GM19023 (cell line): ENCODE data around the gene USP1.

Source experiments
- ATAC-seq: cut with Tn5 transposase; IDR thresholded peaks from one replicate; pipeline ENCODE4 v1.9.1; 2021; ENCODE audit warnings: mild to moderate bottlenecking, moderate library complexity; ENCODE audit not compliant: unreplicated experiment

USP1 gene, protein sequence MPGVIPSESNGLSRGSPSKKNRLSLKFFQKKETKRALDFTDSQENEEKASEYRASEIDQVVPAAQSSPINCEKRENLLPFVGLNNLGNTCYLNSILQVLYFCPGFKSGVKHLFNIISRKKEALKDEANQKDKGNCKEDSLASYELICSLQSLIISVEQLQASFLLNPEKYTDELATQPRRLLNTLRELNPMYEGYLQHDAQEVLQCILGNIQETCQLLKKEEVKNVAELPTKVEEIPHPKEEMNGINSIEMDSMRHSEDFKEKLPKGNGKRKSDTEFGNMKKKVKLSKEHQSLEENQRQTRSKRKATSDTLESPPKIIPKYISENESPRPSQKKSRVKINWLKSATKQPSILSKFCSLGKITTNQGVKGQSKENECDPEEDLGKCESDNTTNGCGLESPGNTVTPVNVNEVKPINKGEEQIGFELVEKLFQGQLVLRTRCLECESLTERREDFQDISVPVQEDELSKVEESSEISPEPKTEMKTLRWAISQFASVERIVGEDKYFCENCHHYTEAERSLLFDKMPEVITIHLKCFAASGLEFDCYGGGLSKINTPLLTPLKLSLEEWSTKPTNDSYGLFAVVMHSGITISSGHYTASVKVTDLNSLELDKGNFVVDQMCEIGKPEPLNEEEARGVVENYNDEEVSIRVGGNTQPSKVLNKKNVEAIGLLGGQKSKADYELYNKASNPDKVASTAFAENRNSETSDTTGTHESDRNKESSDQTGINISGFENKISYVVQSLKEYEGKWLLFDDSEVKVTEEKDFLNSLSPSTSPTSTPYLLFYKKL

DNA sequence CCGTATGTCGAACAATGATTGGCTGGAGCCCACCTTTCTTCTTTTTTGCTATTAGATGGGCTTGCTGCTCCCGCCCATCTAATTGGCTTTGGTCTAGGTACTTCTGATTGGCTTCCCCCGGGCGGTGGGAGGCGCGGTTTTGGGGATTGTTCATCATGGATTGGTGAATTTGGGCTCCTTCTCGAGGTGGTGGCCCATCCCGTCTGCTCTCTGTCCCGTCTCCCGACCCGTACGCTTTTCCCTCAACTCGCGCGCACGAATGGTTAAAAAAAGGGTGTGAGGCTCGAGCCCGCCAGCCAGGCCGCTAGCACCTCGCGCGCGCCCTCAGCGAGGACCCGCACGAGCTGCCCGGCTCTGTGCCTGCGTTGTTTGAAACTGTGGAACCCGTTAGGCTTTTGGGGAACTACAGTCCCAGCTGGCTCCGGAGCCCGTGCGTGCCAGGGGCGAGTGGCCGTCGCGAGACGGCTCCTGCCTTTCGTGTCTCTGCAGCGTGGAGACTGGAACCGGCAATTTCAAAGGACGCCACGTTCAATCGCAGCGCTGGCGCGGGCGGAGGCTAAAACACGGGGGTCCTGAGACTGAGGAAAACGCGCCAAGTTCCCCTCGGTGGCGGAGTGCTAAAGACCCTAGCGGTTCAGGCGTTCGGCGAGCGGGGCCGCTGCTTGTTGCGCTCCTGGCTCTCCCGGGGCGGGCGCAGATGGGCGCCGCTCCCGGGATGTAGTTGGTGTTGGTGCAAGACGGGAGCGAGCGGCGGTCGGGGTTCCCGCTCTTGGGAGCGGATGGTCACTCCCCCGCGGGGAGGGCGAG lies at the start of gene USP1:
Gene USP1 (plus strand): TSS at position 584 of the 807 bp plus-strand sequence. CDS start 2,819 bp downstream, outside the sequence.
- peak; percentile 74 for ATAC-seq

- no peak for ATAC-seq
Measured at GRCh38 chr1:62389531-62389930, 47.3 kb upstream of the USP1 start.

GRCh38 chr1:62390071-62390470 lies 46.8 kb upstream of the USP1 start:
- ATAC-seq, result no peak

GRCh38 chr1:62391369-62391971 lies 45.4 kb upstream of the USP1 start:
- ATAC-seq, result no peak

DNA sequence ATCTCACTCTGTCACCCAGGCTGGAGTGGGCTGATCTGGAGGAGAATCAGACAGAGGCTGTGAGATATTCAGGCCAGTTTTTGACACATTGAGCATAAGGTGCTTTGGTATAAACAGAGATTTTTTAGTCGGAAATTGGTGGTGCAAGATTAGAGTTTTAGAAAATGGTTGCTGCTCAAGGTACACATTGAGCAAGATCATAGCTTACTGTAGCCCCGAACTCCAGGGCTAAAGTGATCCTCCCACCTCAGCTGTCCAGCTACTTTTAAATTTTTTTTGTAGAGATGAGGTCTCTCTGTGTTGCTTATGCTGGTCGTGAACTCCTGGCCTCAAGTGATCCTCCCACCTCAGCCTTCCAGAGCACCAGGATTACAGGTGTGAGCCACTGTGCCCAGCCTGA lies 43.9 kb upstream of the USP1 start:
- no peak for ATAC-seq

DNA sequence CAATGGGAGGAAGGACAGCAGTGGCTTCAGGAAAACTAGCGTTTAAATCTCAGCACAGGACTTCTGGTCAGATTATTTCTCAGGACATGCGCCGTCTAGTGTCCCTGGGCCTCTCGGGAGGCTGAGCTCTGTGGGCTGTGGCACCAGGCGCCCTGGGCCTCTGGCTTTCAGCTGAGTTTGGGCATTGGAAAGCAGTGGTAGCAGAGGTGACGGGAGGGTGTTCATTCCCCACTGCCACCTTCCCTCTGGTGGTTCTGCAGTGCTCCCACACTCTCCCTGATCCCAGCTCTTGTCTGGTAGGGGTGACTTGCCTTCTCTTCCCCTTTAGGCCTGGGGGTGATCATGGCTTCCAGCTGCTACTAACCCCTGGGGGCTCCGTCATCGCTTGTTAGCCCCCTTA lies 42.2 kb upstream of the USP1 start:
- no peak for ATAC-seq

DNA sequence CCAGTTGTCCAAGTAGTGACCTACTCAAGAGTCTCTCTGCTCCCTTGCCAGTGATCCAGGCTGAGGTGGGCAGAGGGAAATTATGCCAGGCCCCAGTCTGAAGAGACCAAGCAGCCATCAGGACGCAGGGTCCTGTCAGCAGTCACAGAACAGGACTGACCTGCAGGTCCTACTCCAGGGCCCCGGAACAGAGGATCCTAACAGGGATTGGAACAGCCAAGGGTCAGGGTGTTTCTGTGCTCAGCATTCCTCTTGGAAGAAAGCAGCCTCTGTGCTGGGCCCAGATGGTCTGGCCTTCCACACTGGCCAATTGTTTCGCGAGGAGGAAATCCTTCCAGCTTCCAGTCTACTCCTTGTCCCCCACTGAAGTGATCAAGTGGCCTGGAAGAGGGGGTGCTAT lies 41.6 kb upstream of the USP1 start:
- no peak for ATAC-seq

- no peak for ATAC-seq
Measured at GRCh38 chr1:62396871-62397270, 40.0 kb upstream of the USP1 start.

DNA sequence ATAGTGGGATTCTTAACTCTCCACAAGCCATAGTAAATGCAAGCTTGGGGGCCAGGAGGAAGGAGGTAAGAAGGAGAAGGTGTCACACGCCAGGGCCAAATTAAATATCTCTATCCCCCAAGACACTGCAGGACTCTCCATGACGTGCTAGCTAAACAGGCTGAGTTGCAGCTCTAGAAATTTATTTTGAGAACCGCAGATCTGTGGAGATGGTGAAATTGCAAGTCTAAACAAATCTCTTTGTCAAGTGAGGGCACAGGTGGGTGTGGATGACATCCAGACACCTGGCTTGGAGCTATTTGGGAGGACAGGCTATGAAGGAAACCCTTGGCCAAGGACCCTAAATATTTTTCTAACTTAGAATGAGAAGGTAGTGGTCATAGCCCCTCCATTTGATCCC lies 39.5 kb upstream of the USP1 start:
- no peak for ATAC-seq

- ATAC-seq, result no peak
Measured at GRCh38 chr1:62398377-62398776, 38.5 kb upstream of the USP1 start.

GRCh38 chr1:62401034-62401760 lies 35.7 kb upstream of the USP1 start:
- ATAC-seq, result no peak

- ATAC-seq, result no peak
Measured at GRCh38 chr1:62405247-62405646, 31.6 kb upstream of the USP1 start.

GRCh38 chr1:62406576-62406975 lies 30.3 kb upstream of the USP1 start:
- ATAC-seq, result no peak

DNA sequence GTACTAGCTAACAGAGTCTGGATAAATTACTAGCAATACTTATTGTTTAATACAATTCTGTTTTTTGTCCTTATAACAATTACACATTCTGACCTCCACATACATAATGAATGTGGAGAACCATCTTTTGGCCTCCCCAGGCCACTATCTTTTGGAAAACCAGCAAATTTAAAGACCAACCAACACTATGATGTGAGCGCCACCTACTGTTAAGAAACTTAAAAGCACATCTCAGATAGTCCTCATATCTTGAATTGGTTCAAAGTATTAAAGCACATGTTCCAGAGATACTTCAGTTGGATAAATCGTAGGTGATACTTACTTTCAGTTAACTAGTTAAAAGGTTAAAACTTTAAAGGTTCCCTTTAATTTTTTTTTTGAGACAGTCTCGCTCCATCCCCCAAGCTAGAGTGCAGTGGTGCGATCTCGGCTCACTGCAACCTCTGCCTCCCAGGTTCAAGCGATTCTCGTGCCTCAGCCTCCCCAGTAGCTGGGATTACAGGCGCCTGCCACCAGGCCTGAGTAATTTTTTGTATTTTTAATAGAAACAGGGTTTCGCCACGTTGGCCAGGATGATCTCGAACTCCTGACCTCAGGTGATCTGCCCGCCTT lies 29.3 kb upstream of the USP1 start:
- no peak for ATAC-seq

- no peak for ATAC-seq
Measured at GRCh38 chr1:62415687-62416086, 21.2 kb upstream of the USP1 start.

DNA sequence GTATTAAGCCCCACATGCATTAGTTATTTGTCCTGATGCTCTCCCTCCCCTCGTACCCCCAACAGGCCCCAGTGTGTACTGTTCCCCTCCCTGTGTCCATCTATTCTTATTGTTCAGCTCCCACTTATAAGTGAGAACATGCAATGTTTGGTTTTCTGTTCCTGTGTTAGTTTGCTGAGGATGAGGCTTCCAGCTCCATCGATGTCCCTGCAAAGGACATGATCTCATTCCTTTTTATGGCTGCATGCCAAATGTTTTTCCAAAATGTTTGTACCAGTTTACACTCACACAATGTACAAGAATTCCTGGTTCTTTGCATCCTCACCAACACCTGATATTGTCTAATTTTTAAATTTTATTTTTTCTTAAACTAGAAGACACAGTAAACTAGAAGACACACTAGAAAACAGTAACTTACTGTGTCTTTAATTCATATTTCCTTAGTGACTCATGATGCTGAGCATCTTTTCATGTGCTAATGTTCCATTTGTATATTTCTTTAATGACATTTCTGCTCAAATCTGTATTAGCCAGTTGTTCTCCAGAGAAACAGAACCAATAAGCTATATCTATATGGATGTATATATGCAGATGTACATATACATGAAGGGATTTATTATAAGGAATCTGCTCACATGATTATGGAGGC lies 19.4 kb upstream of the USP1 start:
- ATAC-seq, result no peak

GRCh38 chr1:62420214-62420613 lies 16.6 kb upstream of the USP1 start:
- no peak for ATAC-seq

DNA sequence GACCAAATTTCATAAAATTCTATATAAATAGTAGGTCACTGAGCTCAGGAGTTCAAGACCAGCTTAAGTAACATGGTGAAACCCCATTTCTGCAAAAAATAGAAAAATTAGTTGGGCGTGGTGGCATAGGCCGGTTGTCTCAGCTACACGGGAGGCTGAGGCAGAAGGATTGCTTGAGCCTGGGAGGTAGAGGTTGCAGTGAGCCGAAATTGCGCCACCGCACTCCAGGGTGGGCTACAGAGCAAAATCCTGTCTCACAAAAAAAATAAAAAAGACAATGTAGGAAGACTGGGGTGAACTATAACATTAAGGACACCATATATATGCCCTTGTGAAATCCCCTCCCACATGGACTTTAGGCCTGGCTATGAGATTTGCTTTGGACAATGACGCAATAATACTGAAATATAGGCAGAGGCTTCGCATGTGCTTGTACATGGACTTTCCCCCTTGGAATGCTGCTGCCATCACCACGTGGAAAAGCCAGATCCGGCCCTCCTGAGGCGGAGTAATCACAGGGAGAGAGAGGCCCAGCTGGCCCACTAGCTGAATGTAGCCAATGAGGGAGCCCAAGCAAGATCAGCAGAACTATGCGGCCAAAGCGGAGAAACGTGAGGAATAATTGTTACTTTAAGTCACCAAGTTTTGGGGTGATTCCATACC lies 13.1 kb upstream of the USP1 start:
- no peak for ATAC-seq

DNA sequence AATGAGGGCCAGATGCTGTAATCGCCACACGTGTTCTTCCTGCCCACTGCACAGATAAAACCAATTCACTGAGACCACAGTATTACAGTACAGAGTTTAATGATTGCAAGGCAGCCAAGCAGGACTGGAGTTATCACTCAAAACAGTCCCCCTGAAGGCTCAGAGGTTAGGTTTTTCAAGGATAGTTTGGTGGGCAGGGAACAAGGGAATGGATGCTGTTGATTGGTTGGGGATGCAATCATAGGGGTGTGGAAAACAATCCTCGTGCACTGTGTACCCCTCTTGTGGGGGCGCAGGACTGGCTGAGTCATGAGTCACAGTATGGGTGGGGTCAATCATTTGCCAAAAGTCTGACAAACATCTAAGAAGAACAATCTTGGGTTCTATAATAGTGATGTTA lies 12.4 kb upstream of the USP1 start:
- ATAC-seq, result no peak
